ENCODE measurements around the gene PRDX5.
A peak's percentile ranks its signal among the peaks of the same experiment; 100 is the strongest.

PRDX5 gene

GRCh38 chr11:64290352-64291261, 27.3 kb upstream of the PRDX5 start:
- no peak for DNase-seq

GRCh38 chr11:64291262-64291751, 26.6 kb upstream of the PRDX5 start, which contains the start of gene KCNK4:
Gene KCNK4 (plus strand): TSS chr11:64291302. CDS start chr11:64293019, 1,717 bp downstream.
- DNase-seq, result no peak

GRCh38 chr11:64291752-64292459, 26.0 kb upstream of the PRDX5 start:
- no peak for DNase-seq

- DNase-seq, result no peak
These were observed 25.3 kb upstream of the PRDX5 start for GRCh38 chr11:64292460-64293254.

GRCh38 chr11:64294774-64295173, 23.1 kb upstream of the PRDX5 start:
- DNase-seq, result no peak

GRCh38 chr11:64295760-64296159, 22.2 kb upstream of the PRDX5 start:
- no peak for DNase-seq

- no peak for DNase-seq
These were observed 21.7 kb upstream of the PRDX5 start for GRCh38 chr11:64296236-64296635.

GRCh38 chr11:64296830-64297698, 20.9 kb upstream of the PRDX5 start:
- DNase-seq, result no peak

GRCh38 chr11:64297699-64298358, 20.1 kb upstream of the PRDX5 start:
- no peak for DNase-seq

- no peak for DNase-seq
These were observed 18.7 kb upstream of the PRDX5 start for GRCh38 chr11:64298966-64299846.

- DNase-seq, result no peak
These were observed 17.9 kb upstream of the PRDX5 start, which contains the start of gene CATSPERZ for GRCh38 chr11:64299847-64300648. Gene CATSPERZ (plus strand): TSS chr11:64300358. CDS start chr11:64300411, 53 bp downstream.

GRCh38 chr11:64303109-64304031, 14.6 kb upstream of the PRDX5 start:
- DNase-seq, result no peak

GRCh38 chr11:64304032-64304315, 13.9 kb upstream of the PRDX5 start:
- DNase-seq, result no peak

GRCh38 chr11:64304316-64305072, 13.4 kb upstream of the PRDX5 start:
- peak; percentile 85 for DNase-seq

- peak; percentile 96 for DNase-seq
These were observed 12.7 kb upstream of the PRDX5 start, which contains the start of gene ESRRA for GRCh38 chr11:64305075-64305690. Gene ESRRA (plus strand): TSS chr11:64305524. CDS start chr11:64307180, 1,656 bp downstream.

GRCh38 chr11:64305691-64306562, 12.0 kb upstream of the PRDX5 start:
- DNase-seq, result no peak

Measured in NCI-H2107 (cell line).